T47D (cell line): ENCODE measurements around the gene PTPN18.
"Not testable (repeated sequence)": the region's sequence is repeated elsewhere in the genome, so short reads cannot be mapped to it uniquely, and the experiment has no call there.

ENCODE experiments used
- DNase-seq, 2 experiments: peaks; one replicate each; pipeline versions ENCODE4 v3.0.0 to v3.0.0-alpha.2; 2011 to 2012; ENCODE audit warnings: low read depth in 1 of 2, low spot score in 1 of 2
- JUND ChIP-seq: IDR thresholded peaks from 2 replicates; pipeline ENCODE4 v1.6.1; 2012; ENCODE audit warnings: low read depth
- in situ Hi-C: cut with HindIII; loops from 2 replicates; pipeline ENCODE4 v1.10.0; 2016; ENCODE audit warnings: low sequenced_read_pairs, low pct_unique_long_range_greater_than_20kb

Gene PTPN18, protein sequence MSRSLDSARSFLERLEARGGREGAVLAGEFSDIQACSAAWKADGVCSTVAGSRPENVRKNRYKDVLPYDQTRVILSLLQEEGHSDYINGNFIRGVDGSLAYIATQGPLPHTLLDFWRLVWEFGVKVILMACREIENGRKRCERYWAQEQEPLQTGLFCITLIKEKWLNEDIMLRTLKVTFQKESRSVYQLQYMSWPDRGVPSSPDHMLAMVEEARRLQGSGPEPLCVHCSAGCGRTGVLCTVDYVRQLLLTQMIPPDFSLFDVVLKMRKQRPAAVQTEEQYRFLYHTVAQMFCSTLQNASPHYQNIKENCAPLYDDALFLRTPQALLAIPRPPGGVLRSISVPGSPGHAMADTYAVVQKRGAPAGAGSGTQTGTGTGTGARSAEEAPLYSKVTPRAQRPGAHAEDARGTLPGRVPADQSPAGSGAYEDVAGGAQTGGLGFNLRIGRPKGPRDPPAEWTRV

DNA sequence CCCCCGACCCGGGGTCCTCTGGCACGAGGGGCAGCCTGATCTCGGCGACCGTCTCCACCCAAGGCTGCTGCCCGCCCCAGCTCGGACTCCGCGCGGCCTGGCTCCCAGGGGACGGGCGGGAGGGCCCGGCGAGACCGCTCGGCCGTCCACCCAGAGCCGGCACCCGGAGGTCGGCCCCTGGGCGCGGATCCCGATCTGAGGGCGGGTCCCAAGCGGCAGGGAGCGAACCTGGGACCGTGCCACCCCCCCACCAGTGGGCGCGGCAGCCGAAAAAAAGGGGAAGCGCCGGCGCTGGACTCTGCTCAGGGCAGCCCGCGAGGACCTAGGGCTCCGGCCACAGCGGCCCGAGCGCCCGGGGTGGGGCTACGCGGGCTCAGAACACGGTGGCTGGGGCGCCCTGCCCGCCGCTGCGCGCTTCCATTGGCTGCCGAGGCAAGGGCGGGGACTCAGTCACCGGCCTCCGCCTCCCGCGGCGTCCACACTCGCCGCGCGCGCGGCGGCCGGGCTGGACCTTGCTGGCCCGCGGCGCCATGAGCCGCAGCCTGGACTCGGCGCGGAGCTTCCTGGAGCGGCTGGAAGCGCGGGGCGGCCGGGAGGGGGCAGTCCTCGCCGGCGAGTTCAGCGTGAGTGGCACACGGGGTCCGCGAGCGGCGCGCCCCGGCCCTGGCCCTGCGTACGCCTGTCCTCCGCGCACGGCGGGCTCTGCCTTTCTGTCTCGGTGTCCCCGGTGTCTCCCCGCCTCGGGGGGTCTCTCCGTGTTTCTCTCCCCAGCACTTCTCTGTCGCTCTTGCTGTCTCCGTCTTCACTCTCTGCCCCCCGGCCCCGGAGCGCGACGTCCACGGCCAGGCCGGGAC lies at the start of gene PTPN18:
PTPN18 (plus strand) TSS at position 479 of the 854 bp plus-strand sequence; CDS start at position 531, 52 bp downstream.
- peak; percentile 70 to 90 for DNase-seq
- in situ Hi-C loops: no loop called here
- no peak for TF ChIP-seq JUND

DNA sequence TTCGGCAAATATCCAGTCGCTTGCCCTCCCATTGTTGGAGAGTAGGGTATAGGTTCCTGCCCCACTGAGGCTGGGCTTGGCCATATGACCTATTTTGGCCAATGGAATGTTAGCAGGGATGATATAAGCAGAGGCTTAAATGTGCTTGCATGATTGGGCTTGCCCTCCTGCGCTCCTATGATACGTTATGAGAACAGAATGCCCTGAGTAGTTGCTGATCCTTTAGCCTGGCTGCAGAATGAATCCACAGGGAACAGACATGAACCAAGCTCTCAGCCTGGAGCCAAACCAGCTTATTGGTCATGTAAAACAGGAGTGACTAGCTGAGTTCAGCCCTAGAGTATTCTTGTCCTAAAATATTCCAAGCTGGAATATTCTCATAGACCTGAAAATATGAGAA lies 48.0 kb upstream of the PTPN18 start:
- in situ Hi-C loops: no loop called here
- no peak for DNase-seq
- TF ChIP-seq JUND: no peak

DNA sequence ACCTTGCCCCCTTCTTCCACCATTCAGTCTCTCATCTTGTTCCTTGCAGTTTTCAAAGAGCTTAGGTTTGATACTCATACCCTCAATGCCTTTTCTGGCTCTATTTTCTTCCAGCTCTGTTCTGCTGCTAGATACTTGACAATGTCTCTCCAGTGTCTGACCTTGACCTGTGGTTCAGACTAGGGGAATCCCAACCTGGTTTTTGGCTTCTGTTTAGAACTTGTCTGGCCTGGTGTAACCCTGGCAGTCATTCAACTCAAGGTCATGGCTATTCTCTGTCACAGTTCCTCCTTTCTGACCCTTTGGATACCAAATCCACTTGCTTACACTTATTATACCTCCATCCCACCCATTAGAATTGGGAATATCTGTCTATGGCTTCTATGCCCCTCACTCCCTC lies 45.0 kb upstream of the PTPN18 start:
- in situ Hi-C loops: no loop called here
- TF ChIP-seq JUND: no peak
- DNase-seq: no peak

DNA sequence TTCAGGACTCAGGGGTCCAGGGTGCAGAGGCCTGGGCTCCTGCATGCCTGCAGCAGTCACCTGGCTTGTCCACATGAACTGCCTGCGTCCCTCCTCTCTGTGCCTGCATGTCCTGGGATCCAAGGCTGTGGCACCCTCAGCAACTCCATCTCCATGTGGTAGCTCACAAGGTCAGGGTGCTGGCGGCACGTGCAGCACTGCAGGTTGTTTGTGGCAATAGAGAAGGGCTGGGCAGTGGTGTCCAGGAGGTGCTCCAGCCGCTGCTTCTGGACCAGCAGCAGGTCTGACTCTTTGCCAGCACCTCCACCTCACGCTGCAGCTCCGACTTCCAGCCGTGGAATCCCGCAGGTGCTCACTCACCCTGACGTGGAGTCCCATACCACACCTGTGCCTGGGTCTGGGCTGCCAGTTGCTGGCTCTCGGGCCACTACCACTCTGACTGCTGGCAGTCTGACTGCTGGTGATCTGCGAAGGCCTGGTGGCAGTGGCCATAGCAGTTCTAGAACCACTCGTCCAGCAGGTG lies 42.0 kb upstream of the PTPN18 start:
- in situ Hi-C loops: no loop called here
- TF ChIP-seq JUND: no peak
- DNase-seq: no peak

DNA sequence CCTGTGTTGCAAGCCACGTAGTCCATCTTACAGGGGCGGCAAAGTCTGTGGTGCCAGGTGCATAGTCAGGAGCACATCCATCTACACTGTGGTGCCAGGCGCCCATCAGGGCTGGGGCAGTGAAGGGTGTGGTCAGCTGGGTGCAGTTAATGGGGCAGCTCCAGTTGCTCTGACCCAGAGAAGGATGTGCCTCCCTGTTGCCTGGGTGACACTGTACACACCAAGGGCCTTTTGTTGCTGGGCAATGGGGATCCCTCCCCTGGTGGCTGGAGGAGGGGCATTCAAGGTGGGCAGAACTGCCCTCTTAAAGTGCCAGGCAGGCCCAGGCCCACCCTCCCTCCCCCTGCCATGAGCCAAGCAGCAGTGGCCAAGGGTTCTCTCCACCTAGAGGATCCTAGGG lies 41.5 kb upstream of the PTPN18 start:
- in situ Hi-C loops: no loop called here
- TF ChIP-seq JUND: no peak
- no peak for DNase-seq

DNA sequence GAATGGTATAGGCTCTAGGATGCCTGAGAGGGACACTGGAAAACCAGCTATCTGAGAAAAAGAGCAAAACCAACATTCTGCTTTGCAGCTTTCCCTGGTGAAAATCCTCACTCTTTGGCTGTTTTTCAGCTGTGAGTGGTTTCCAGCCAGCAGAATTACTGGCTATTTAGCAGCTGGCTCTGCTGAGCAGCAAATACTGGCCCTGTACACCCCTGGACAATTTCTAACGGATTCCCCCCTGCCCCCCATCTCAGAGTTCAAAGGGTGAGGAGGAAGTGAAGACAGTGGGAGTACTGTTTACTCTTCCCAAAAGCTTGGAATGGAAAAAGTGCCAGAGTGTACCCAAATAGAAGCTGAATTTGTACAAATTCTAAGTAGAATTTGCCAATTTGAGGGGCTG lies 39.3 kb upstream of the PTPN18 start:
- TF ChIP-seq JUND: no peak
- in situ Hi-C loops: no loop called here
- DNase-seq: no peak

DNA sequence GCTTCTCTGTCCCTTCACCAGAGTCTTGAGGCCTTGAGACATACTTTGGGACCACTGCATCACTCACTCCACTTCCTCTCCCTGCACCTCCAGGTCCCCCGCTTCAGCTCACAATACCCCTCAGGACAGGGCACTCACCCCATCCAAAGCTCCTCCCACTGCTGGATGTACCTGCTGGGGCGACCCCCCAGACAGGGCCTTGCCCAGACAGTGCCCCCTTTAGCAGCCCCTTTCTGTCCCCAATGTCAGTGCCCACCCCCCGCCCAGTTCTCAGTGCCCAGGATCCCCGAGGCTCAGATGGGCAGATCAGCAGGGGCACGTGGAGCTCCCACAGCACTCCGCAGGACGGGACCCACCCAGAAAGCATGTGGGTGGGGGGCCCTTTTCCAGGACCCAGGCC lies 37.0 kb upstream of the PTPN18 start:
- in situ Hi-C loops: no loop called here
- no peak for TF ChIP-seq JUND

DNA sequence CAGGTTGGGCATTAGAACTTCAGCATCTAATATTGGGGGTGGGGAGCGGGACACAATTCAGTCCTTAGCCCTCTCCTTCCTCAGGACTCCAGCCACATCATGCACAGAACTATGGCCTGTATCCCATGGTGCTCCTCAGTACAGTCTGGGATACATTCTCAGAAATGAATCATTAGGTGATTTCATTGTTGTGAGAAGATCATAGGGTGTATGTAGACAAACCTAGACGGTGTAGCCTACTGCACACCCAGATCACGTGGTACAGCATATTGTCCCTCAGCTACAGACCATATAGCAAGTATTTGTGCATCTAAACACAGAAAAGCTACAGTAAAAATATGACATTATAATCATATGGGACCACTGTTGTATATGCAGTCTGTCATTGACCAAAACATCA lies 36.3 kb upstream of the PTPN18 start:
- TF ChIP-seq JUND: no peak
- in situ Hi-C loops: no loop called here
- no peak for DNase-seq

More for the DNA sequence above, 37.0 kb upstream of the PTPN18 start:
- DNase-seq: no peak

DNA sequence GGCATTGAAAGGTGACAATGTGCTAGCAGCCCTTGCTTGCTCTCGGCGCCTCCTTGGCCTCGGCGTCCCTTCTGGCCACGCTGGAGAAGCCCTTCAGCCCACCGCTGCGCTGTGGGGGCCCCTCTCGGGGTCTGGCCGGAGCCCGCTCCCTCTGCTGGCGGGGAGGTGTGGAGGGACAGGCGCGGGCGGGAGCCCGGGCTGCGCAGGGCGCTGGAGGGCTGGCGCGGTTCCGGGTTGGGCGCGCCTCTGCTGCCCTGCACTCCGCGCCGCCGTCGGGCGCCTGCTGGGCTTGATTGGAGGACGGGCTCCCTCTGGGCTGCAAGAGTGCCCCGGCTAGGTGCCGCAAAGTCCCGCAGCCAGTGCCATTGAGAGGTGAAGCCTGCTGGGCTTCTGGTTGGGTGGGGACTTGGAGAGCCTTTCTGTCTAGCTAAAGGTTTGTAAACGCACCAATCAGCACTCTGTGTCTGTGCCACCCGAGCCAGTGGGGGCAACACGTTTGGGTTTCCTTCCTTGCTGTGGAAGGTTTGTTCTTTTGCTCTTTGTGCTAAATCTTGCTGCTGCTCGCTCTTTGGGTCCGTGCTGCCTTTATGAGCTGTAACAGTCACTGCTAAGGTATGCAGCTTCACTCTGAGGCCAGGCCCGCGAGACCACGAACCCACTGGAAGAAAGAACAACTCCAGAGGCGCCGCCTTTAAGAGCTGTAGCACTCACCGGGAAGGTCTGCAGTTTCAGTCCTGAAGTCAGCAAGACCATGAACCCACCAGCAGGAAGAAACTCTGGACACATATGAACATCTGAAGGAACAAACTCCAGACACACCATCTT lies 27.9 kb upstream of the PTPN18 start:
- no peak for TF ChIP-seq JUND
- in situ Hi-C loops: no loop called here
- DNase-seq: no peak

DNA sequence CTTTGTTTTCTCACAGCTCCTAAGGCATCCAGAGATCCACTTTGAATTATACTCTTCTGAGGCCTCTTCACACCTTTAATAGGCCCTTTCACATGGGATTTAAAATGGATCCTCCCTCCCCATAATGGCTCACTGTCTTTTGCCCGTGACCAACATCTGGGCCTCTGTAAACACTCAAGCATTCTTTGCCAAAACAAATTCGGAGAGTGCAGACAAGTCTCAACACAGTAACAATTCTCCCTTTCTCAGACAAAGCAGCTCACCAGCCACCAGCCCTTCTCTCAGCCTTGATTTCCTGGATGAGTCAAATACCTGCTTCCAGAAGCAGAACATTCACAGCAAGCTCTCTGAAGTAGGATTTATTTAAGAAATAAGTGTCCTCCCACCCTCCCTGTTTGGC lies 27.1 kb upstream of the PTPN18 start:
- peak in 1 of 2 experiments; percentile 10 for DNase-seq
- TF ChIP-seq JUND: no peak
- in situ Hi-C loops: no loop called here

DNA sequence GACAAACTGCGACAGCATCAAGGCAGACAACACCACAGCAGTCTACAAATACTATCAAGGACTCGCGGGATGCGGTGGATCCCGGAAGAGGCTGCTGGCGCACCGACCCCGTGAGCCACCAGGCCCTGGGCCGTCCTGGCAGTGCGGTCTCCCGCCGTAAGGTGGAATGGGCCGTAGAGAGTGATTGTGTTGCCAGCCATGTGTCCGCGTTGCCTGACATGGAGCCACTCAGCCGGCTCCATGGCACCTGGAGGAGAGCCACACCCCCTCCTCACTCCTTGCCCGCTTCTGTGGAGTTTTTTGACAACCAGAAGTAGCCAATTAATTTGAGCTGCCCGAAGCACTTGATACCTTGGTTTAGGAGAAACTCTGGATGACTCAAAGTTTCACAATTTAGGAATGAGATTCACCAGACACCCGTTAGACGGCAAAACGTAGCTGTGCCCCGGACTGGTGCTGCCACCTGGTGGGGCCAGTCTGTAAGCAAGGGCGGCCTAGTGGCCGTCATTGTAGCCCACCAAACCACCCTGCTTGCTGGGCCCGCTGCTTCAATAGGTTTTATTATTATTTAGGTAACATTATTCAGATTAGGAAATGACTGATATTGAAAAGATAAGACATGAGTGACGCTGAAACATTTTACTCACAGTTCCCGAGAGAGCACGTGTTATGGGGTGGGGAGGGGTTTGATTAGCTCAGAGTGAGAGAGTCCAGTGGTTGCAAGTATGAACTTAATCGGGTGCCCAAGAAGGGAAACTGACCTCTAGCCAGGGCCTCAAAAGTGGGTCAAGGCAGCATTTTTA lies 23.4 kb upstream of the PTPN18 start:
- in situ Hi-C loops: no loop called here
- peak; percentile 66 to 71 for DNase-seq
- no peak for TF ChIP-seq JUND

DNA sequence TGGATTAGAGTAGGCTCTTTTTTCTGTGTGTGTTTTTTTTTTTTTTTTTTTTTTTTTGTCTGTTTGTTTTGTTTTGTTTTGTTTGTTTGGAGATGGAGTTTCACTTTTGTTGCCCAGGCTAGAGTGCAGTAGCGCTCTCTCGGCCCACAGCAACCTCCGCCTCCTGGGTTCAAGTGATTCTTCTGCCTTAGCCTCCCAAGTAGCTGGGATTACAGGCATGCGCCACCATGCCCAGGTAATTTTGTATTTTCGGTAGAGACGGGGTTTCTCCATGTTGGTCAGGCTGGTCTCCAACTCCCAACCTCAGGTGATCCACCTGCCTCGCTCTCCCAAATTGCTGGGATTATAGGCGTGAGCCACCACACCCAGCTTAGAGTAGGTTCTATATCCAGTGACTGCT lies 22.6 kb upstream of the PTPN18 start:
- not testable (repeated sequence) for DNase-seq

More for the DNA sequence above, 22.6 kb upstream of the PTPN18 start:
- in situ Hi-C loops: not testable (repeated sequence)
